ENCODE measurements around the gene COP1. TPM values are rescaled to one million over a fixed set of nuclear protein-coding genes. Genes with fewer than 3 reads are reported as not detected.
A peak's percentile ranks its signal among the peaks of the same experiment; 100 is the strongest.

The COP1 gene
- total and polyA plus RNA-seq, 2 of the 13 experiments (the other 11 are each of a cell fraction or from before 2014, with no cell fraction given), result 20.5 to 51.3 TPM

GRCh38 chr1:176208034-176208433 lies 948 bp upstream of the COP1 start:
- H3K4me3 ChIP-seq (replicated peaks in 1 of 3; ENCODE audit: insufficient read depth in 1 of 3, low read depth in 2 of 3, low read length in 3 of 3), result peak overlapping the region; percentile 79 to 98 (median 96)
- H3K36me3 ChIP-seq (replicated peaks in 1 of 2; ENCODE audit: control insufficient read depth in 1 of 2, insufficient read depth in 2 of 2, low read length in 2 of 2), result no peaks in the 10 kb centered on the region
- TF ChIP-seq HBP1 (CRISPR knock-in tag; IDR thresholded peaks at IDR 0.05; ENCODE audit: low read depth), result no peak
- TF ChIP-seq ZNF770 (CRISPR knock-in tag; IDR thresholded peaks at IDR 0.05), result peak; percentile 85
- ATAC-seq (no peak), FAIRE-seq (no peak), DNase-seq (ENCODE audit: low spot score) (no peak)
- WGBS (ENCODE audit: low lambda C conversion rate), result 11% methylated on average over 9 of the region's 9 CpGs
- in situ Hi-C loops (cut with HindIII; ENCODE audit: extremely low pct_ligation_motif_present, low pct_unique_long_range_greater_than_20kb) (no loop called here), intact Hi-C loops (cut with micrococcal nuclease; ENCODE audit: unreplicated experiment) (loop anchor here (5.0 kb wide), 1 partner anchor 71 kb away; no protein-coding TSS in a partner anchor)
- H3K79me2 ChIP-seq (ENCODE audit: insufficient read depth, low read length), result peaks cover 34% of the 10 kb centered on the region
- H3K4me1 ChIP-seq (ENCODE audit: insufficient read depth, low read length), result peaks cover 25% of the 10 kb centered on the region
- H4K20me1 ChIP-seq (ENCODE audit: insufficient read depth, low read length), result peaks cover 6% of the 10 kb centered on the region
- H2AFZ ChIP-seq (ENCODE audit: low read length), result no peak overlapping the region
- H3K9ac ChIP-seq (ENCODE audit: insufficient read depth, low read depth, low read length), result peak overlapping the region; percentile 92
- CTCF ChIA-PET (ENCODE audit: low intra/inter-chr PET ratio, low total read pairs), result no interaction called here
- no peaks in the 10 kb centered on the region for H3K9me3 ChIP-seq (ENCODE audit: low read length)
- BruUV-seq (replicated peaks), result no TSS peak
- peak overlapping the region; percentile 72 for H3K4me2 ChIP-seq (ENCODE audit: low read depth, low read length)
- no peaks in the 10 kb centered on the region; a peak in 1 of 5 replicates for H3K27me3 ChIP-seq (ENCODE audit: control insufficient read depth in 1 of 2, insufficient read depth in 2 of 2, low read length in 2 of 2)
- peak overlapping the region; percentile 78 for H3K27ac ChIP-seq (ENCODE audit: extremely low read length, insufficient read depth, low read length)
- POLR2A ChIA-PET, result interaction anchor here (0.6 to 1.6 kb wide), 16 partner anchors 10 to 1208 kb away, joined by 3 to 9 read pairs (median 4); partner anchors contain the start of gene CACYBP

Data from HepG2 (cell line).